Hepatocyte (in vitro differentiated cells): ENCODE measurements around the gene KRTAP10-1.

Source experiments
- CTCF ChIP-seq: fragments of 200-600 bp; sonication (generic); IDR thresholded peaks from 2 replicates; pipeline ENCODE4 v1.5.1; 2016; ENCODE audit warnings: antibody characterized with exemption, mild to moderate bottlenecking; ENCODE audit not compliant: poor library complexity
- EZH2 ChIP-seq: fragments of 200-600 bp; sonication (generic); IDR thresholded peaks from 2 replicates; pipeline ENCODE4 v1.6.1; 2016; ENCODE audit warnings: antibody characterized with exemption, mild to moderate bottlenecking, borderline replicate concordance
- EZH2phosphoT487 ChIP-seq: fragments of 200-600 bp; sonication (generic); IDR thresholded peaks from one replicate; pipeline ENCODE4 v1.6.1; 2018; ENCODE audit warnings: antibody characterized with exemption, mild to moderate bottlenecking, low read depth, moderate library complexity; ENCODE audit not compliant: unreplicated experiment, severe bottlenecking

GRCh38 chr21:44514218-44514520 lies 25.8 kb downstream of the KRTAP10-1 start:
- no peak for TF ChIP-seq EZH2
- TF ChIP-seq EZH2phosphoT487 = no peak
- no peak for TF ChIP-seq CTCF
